Measurements from ENCODE around the gene PRSS22. TPM values are rescaled to one million over a fixed set of nuclear protein-coding genes. Genes with fewer than 3 reads are reported as not detected.

The PRSS22 gene
- total RNA-seq, 1 experiment from 2014 or later = 36.9 TPM

DNA sequence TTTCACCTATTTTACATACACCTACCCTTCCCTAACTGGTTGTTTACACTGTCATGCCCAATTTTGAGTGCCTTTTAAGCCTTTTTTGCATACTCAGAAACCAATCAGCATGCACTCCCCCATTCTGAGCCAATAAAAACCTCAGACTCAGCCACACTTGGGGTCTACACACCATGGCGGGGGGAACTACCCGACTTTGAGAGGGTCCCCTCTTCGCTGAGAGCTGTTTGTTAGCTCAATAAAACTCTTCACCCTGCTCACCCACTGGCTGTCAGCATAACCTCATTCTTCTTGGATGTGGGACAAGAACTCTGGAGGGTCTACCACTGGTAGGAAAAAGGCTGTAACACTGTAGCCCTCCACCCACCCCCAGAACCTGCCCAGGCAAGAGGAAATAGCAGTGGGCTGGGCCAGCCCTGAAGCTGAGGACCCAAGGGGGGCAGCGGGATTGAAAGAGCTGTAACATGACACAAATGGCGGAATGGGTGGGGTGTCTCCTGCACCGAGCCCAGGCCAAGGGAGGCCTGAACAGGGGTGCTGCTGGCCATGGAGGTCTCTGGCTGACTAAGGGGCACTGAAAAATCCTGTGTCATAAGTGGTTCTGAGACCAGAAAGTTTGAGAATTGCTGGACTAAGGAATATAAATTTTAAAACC, 22.0 kb upstream of the PRSS22 start:
- Histone ChIP-seq H3K4me1 (ENCODE audit: insufficient read depth, low read length) (peaks cover 5% of the 10 kb centered on the region; the same call in 1 of the 2 replicates), H3K4me3 (ENCODE audit: low read length) (no peak overlapping the region), H3K9me2 (replicated peaks; ENCODE audit: low read length) (no peaks in the 10 kb centered on the region), H3K9me3 (ENCODE audit: low read length) (no peaks in the 10 kb centered on the region), H3K9ac (ENCODE audit: low read length) (no peak overlapping the region), H2AFZ (ENCODE audit: low read length) (no peak overlapping the region), H3K4me2 (ENCODE audit: low read length) (no peak overlapping the region), H4K20me1 (ENCODE audit: low read length) (no peaks in the 10 kb centered on the region), H3F3A (ENCODE audit: low read length, unreplicated experiment) (no peaks in the 10 kb centered on the region), H3K27ac (ENCODE audit: low read length) (no peak overlapping the region), H3K27me3 (ENCODE audit: low read length) (no peaks in the 10 kb centered on the region), H3K79me2 (ENCODE audit: low read length) (peaks cover 11% of the 10 kb centered on the region), H3K36me3 (ENCODE audit: low read depth, low read length) (no peaks in the 10 kb centered on the region)
- no peak for ATAC-seq
- TF ChIP-seq, protein P1, sequence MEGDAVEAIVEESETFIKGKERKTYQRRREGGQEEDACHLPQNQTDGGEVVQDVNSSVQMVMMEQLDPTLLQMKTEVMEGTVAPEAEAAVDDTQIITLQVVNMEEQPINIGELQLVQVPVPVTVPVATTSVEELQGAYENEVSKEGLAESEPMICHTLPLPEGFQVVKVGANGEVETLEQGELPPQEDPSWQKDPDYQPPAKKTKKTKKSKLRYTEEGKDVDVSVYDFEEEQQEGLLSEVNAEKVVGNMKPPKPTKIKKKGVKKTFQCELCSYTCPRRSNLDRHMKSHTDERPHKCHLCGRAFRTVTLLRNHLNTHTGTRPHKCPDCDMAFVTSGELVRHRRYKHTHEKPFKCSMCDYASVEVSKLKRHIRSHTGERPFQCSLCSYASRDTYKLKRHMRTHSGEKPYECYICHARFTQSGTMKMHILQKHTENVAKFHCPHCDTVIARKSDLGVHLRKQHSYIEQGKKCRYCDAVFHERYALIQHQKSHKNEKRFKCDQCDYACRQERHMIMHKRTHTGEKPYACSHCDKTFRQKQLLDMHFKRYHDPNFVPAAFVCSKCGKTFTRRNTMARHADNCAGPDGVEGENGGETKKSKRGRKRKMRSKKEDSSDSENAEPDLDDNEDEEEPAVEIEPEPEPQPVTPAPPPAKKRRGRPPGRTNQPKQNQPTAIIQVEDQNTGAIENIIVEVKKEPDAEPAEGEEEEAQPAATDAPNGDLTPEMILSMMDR (conservative IDR thresholded peaks at IDR 0.05; ENCODE audit: low read depth, low read length) = no peak
- TF ChIP-seq EZH2 (IDR thresholded peaks at IDR 0.05; ENCODE audit: low read length, unreplicated experiment) (no peak), EZH2phosphoT487 (IDR thresholded peaks at IDR 0.05; ENCODE audit: borderline replicate concordance, low read length) (no peak)
- intact Hi-C loops (cut with micrococcal nuclease) = no loop called here
- no TSS peak for BruUV-seq (replicated peaks)
- no peak for DNase-seq
- CTCF ChIA-PET = no interaction called here
- POLR2A ChIA-PET (ENCODE audit: unreplicated experiment) = no interaction called here

DNA sequence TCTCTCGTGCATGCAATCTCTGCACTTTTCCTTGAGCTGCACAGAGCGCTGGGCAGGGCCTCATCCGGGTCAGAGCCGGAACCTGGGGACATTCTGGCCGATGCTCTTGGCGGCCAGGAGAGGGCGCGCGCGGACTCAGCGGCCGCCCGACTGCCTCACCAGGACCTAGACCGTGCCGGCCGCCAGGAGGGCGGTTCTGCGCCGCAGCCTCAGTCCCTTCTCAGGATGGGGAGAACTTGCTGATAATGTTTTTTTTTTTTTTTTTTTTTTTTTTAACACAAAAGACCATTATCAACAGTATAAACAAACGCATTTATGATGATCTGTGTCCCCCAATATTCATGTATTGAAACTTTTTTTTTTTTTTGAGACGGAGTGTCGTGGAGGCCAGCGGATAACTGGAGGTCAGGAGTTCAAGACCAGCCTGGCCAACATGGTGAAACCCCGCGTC, 17.0 kb upstream of the PRSS22 start:
- BruUV-seq (replicated peaks) = no TSS peak
- H3K36me3 ChIP-seq (ENCODE audit: low read depth, low read length) = no peaks in the 10 kb centered on the region
- H3K4me1 ChIP-seq (ENCODE audit: insufficient read depth, low read length) = no peaks in the 10 kb centered on the region
- 0 out of 2 replicates have a peak overlapping the region, but pooled peaks have one; percentile 16 for H3K4me2 ChIP-seq (ENCODE audit: low read length)
- ChIA-PET POLR2A (ENCODE audit: unreplicated experiment) (interaction anchor here (0.7 kb wide), 1 partner anchor 37 kb away, joined by 5 read pairs; the partner anchor contains the start of gene FLYWCH1), CTCF (interaction anchor here (0.6 to 0.7 kb wide), 2 partner anchors 36 to 48 kb away, joined by 5 to 20 read pairs; no protein-coding TSS in a partner anchor)
- no peaks in the 10 kb centered on the region for H3K9me3 ChIP-seq (ENCODE audit: low read length)
- H4K20me1 ChIP-seq (ENCODE audit: low read length) = no peaks in the 10 kb centered on the region
- TF ChIP-seq EZH2 (IDR thresholded peaks at IDR 0.05; ENCODE audit: low read length, unreplicated experiment) (no peak), EZH2phosphoT487 (IDR thresholded peaks at IDR 0.05; ENCODE audit: borderline replicate concordance, low read length) (no peak)
- TF ChIP-seq, protein P1 (conservative IDR thresholded peaks at IDR 0.05; ENCODE audit: low read depth, low read length) = peak; percentile 78
- intact Hi-C loops (cut with micrococcal nuclease) = loop anchor here (2.0 kb wide), 2 partner anchors 44 to 52 kb away; no protein-coding TSS in a partner anchor
- peak overlapping the region; percentile 38; the same call in 1 of the 2 replicates for H2AFZ ChIP-seq (ENCODE audit: low read length)
- H3K79me2 ChIP-seq (ENCODE audit: low read length) = no peaks in the 10 kb centered on the region
- DNase-seq (peak; percentile 71), ATAC-seq (peak; percentile 99)
- no peak overlapping the region for H3K9ac ChIP-seq (ENCODE audit: low read length)
- H3F3A ChIP-seq (ENCODE audit: low read length, unreplicated experiment) = no peaks in the 10 kb centered on the region
- no peaks in the 10 kb centered on the region for H3K9me2 ChIP-seq (replicated peaks; ENCODE audit: low read length)
- H3K27me3 ChIP-seq (ENCODE audit: low read length) = no peaks in the 10 kb centered on the region
- no peak overlapping the region for H3K27ac ChIP-seq (ENCODE audit: low read length)
- no peak overlapping the region for H3K4me3 ChIP-seq (ENCODE audit: low read length)
